H1 (cell line): ENCODE measurements around the gene ARHGAP21. TPM values are rescaled to one million over a fixed set of nuclear protein-coding genes. Genes with fewer than 3 reads are reported as not detected.

Experiments
- CTCF ChIP-seq, 3 experiments: IDR thresholded peaks; 1 replicate in 2 of 3; 2 replicates in 1 of 3; pipeline versions ENCODE4 v1.5.1 to v1.6.1; 2011; ENCODE audit warnings: low read length in 3 of 3, mild to moderate bottlenecking in 3 of 3, inconsistent platforms in 2 of 3, low read depth in 1 of 3, moderate library complexity in 1 of 3; ENCODE audit not compliant: insufficient read depth in 1 of 3; ENCODE audit errors: control extremely low read depth in 1 of 3
- EZH2 ChIP-seq: fragments of 200-600 bp; sonication (generic); IDR thresholded peaks from 2 replicates; pipeline ENCODE4 v1.7.1; 2012; ENCODE audit warnings: low read depth, mild to moderate bottlenecking, moderate library complexity, low read length, inconsistent platforms; ENCODE audit not compliant: severe bottlenecking
- HDAC6 ChIP-seq: IDR thresholded peaks from one replicate; pipeline ENCODE4 v1.7.1; 2012; ENCODE audit warnings: low read depth, mild to moderate bottlenecking, inconsistent platforms, low read length, moderate library complexity
- MAX ChIP-seq: IDR thresholded peaks from 2 replicates; pipeline ENCODE4 v1.6.1; 2012; ENCODE audit warnings: inconsistent platforms
- polyA plus RNA-seq, 7 experiments: library from polyadenylated mRNA; depleted of rRNA in 3 of 7; stranded (reverse) in 5 of 7; unstranded in 2 of 7; fragments of >200 nt in 5 of 7; fragments of 200-250 nt in 2 of 7; gene quantifications; 1 replicate in 5 of 7; 2 replicates in 1 of 7; 4 replicates in 1 of 7; pipeline versions ENCODE4 v1.2.1 to v1.2.3, GENCODE V29; 2011 to 2013; ENCODE audit warnings: missing spikeins in 2 of 7, mixed read lengths in 2 of 7
- total RNA-seq: library from RNA; stranded (reverse); fragmentation: NEBNext Ultra II Directional; extraction: Animal tissue kit (Norgen Biotek cat#: 25700); gene quantifications from 2 replicates; pipeline ENCODE4 v1.2.1, GENCODE V29; 2021

Gene ARHGAP21
- total and polyA plus RNA-seq, 2 of the 8 experiments (the other 6 are each of a cell fraction or from before 2014, with no cell fraction given), result 14.4 to 35.3 TPM

- TF ChIP-seq CTCF (IDR thresholded peaks at IDR 0.05; ENCODE audit: control extremely low read depth in 1 of 3, insufficient read depth in 1 of 3, low read depth in 1 of 3, low read length in 3 of 3), result no peak
- no peak for TF ChIP-seq HDAC6
- TF ChIP-seq EZH2, result no peak
- TF ChIP-seq MAX, result no peak
Observed at GRCh38 chr10:24561453-24561852, 162.2 kb downstream of the ARHGAP21 start (continued).
